GM19324 (cell line): Measurements from ENCODE around the gene DLX1.

Experiments
- ATAC-seq: cut with Tn5 transposase; IDR thresholded peaks from one replicate; pipeline ENCODE4 v1.9.1; 2021; ENCODE audit warnings: mild to moderate bottlenecking, moderate library complexity; ENCODE audit not compliant: unreplicated experiment, low FRiP score

DLX1 gene

DNA sequence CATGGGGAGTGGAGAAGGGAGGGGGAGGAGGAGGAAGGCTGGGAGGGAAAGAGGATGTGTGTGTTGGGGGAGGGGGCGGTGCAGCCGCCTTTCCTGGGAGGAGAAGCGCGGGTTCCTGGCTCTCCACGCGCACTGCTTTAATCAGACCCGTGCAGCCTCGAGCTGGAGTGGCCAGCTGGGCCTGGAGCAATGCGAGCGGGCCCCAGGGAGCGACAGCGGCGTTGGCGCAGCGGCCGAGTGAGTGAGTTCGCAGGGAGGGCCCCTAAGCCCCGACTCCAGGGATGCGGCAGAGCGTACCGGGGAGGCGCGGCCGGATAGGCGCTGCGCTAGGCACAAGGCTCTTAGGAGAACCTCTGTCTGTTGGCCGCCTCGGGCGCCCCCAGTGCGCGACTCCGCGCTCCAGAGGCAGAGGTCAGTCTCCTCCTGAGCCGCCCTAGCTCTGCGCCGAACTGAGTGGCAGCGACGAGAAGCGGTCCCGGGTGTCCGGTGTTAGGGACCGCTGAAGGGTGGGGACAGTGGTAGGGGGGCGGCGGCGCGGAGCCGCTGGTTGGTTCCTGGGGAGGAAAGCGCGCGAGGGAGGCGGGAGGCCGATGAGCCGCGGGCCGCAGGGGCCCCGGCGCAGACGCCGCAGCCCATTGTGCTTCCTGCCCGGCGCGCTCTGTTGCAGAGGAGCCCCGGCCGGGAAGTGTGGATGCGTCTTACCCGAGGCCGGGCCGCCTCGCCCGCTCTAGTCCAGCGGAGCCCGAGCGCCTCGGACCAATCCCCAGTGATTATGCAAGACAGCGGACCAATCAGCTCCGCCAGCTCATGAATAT lies 455 bp upstream of the DLX1 start:
- peak; percentile 74 for ATAC-seq

- no peak for ATAC-seq
Observed at GRCh38 chr2:172086241-172087206, 1.2 kb downstream of the DLX1 start.

DNA sequence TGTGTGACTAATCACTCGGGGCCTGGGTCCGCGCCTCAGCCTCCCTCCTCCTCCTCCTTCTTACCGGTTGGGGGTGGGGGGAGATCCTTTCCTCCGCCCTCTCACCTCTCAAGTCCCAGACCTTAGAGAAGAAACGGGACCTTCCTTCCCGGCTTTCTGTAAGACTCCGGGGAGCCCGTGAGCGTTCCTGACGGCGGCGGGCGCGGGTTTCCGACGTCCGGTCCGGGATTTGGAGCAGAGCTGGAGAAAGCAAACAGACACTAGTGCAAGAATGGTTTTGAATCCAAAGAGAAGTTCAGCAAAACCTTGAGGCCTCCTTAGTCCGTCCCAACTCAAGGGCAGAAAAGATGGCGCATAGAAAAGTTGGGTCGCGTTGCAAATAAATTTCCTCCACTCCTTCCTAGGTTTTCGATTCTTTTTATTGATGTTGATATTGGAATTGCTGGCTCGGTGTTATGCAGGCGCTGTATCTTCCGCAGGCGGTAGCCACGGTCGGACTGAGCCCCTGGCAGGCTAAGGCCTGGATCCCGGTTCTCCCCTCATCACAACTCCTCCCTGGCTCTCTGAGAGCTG lies 2.0 kb downstream of the DLX1 start:
- ATAC-seq = no peak

GRCh38 chr2:172087780-172088244 lies 2.5 kb downstream of the DLX1 start:
- no peak for ATAC-seq

DNA sequence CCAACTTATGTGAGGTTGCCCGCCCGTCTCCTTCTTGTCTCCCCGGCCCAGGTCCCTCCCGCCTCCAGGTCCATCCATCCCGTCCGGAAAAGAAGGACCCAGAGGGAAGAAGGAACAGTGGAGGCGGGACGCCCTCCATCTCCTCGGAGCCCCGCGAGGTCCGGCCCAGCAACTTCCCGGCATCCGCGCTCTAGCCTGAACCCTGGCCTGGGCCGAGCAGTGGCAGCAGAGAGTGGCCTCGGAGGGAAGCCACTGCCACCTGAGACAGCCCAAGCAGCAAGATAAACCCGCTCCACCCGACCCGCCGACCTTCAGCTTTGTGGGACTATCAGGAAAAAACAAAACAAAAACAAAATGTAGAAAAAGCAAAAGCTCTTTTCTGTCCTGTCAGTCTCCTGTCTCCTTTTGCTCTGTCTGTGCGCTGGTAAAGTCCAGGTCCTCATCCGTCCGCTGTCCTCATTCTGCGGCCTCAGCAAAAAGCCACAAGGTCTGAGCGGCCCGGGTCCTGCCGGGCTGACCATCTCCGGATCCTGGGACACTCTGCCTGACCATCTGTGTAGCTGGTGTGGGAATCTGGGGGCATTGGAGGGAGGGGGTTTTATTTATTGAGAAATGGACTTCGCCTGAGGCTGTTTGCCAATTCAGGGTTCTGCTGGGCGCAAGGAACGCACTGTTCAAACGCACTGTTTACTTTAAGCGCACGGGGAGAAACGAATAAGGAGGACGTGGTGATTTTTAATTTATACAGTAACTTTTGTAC lies 3.1 kb downstream of the DLX1 start:
- no peak for ATAC-seq

GRCh38 chr2:172089005-172089504 lies 3.7 kb downstream of the DLX1 start:
- ATAC-seq = no peak

DNA sequence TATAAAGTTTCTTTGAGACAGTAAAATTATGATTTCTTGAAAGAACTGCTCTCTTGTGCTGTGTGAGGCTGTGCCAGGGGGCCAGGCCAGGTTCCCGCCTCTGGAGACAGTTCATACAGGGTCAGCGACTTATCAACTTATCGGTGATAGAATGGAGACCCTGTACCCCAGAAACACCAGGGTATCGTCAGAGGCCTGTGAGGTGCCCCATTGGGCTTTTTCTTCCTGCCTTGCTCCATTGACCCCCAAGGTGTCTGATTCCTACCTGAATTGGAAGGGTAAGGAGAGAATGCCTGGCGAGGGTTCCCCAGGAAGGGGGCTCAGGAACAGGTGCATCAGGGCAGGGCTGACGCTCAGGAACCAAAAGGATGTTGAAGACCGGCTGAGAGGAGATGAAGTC lies 4.3 kb downstream of the DLX1 start:
- no peak for ATAC-seq

GRCh38 chr2:172090044-172090961 lies 5.0 kb downstream of the DLX1 start:
- ATAC-seq = no peak

- no peak for ATAC-seq
Observed at GRCh38 chr2:172091000-172091641, 5.8 kb downstream of the DLX1 start.

GRCh38 chr2:172091761-172092566 lies 6.7 kb downstream of the DLX1 start:
- no peak for ATAC-seq

DNA sequence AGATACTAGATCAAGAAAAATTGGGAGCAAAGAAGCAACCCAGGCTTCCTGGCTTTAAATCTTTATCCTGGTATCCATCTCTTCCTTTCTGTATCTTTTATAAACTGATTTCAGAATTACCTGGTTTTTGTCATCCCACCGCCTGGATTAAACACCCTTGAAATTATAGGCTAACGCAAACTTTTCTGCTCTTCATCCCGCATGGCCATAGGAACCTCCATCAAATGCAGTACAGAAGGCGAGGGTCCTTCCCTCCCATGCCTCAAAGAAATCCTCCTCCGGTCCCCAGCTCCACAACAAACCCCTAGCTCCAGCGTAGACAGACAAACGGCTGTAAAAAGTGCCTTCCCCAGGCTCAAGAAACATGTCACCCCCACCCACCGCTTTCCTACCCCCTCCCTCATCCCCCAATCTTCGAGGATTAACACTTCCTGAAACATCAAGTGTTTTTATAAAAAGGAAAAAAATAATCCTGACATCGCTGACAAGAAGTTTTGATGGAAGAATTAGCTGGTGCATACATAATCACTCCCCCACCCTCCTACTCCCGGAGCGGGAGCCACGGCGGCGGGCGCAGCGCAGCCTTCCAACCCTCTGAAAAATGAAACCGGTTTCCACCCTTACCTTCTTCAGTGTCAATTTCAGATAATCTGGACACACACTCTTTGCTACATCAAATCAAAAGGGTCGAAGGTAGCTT lies 7.6 kb downstream of the DLX1 start:
- no peak for ATAC-seq

GRCh38 chr2:172093416-172094293 lies 8.3 kb downstream of the DLX1 start:
- no peak for ATAC-seq

DNA sequence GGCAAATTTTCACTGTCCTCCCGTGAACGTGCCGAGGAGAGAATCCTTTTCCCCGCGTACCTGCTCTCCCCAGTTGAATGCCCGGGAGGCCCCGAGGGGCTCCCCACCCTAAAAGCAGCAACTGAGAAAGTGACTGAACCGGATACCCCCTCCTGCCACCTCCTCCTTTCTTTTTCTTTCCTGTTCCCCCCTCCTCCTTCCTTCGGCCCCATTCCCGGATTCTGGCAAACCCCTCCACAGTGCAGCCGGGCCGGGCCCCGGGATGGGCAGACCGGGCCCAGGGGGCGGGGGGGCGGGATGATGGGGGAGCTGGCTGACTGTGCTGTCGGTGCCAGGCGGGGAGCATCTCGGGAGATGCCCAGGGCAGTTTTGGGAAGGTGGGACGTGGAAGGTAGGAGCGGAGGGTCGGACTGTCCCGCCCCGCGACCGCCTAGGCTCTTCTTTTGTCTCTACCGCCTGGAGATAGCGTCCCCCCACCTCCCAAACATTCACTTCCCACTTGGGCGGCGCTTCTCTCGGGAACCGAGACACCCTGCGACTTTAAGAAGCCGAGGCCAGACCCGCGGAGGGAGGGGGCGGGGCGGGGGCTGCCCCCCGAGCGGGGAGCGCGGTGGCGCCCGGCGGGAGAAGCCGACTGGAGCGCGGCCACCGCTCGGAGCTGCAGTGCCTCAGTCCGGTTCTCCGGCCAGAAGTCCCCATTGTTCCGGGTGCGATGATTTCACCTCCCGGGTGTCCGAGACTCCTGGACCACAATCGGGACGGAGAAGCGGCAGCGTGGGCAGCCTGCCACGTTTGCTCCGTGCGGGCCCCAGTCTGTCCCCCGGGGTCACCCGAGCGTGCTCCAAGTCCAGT lies 9.2 kb downstream of the DLX1 start:
- no peak for ATAC-seq

DNA sequence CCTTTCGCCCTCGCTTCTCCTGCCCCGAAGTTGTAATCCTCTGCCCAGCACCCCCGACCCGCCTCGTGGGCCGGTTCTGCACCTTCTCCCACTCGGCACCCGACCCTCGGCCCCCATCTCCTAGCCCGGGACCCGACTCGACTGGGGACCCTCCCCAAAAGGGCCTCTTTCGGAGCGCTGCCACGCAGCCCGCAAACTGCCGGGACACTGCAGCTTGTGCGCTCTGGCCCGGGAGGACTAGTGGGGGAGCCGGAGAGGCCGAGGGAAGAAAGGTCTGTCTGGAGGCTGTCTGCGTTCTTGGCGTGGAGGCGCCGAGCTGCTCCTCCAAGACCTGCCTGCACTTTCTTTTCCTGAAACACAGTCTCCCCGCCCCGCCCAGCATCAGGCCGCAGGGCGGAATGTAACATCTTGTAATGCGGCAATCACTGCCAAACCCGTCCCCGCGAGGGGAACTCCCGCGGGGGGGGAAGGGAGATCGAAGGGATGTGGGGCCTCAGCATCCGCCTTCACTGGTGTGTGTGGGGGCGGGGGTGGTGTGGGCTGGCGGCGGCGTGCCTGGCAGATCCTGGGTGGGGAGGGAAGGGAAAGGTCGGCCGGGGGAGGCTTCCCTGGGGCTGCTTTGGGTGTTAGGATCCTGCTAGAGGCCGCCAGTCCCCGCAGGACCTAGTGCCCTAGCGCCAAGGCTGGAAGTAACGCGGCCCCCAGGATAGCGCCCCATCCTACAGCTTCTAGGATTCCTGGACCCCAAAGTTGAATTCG lies 10.0 kb downstream of the DLX1 start:
- ATAC-seq = no peak
